Vagina (tissue), 2 donors: ENCODE results near the gene EHBP1. TPM values are rescaled to one million over a fixed set of nuclear protein-coding genes. Genes with fewer than 3 reads are reported as not detected.

Experiments
- DNase-seq, 2 donors: peaks; one replicate each; pipeline ENCODE4 v3.0.0-alpha.2; 2017; ENCODE audit errors: extremely low spot score in 2 of 2
- H3K27ac ChIP-seq: fragments of 200-600 bp; sonication (generic); one replicate; pipeline ENCODE4 v1.5.1; 2019
- H3K27me3 ChIP-seq: fragments of 200-600 bp; sonication (generic); one replicate; pipeline ENCODE4 v1.5.1; 2019
- H3K36me3 ChIP-seq, 2 donors: fragments of 200-600 bp; sonication (generic); one replicate each; pipeline ENCODE4 v1.5.1; 2017 to 2019
- H3K4me1 ChIP-seq: fragments of 200-600 bp; sonication (generic); one replicate; pipeline ENCODE4 v1.5.1; 2019
- H3K4me3 ChIP-seq, 2 donors: fragments of 200-600 bp; sonication (generic); 1 replicate in 1 of 2; 2 replicates in 1 of 2; pipeline ENCODE4 v1.5.1; 2016 to 2019
- H3K9me3 ChIP-seq: fragments of 200-600 bp; sonication (generic); one replicate; pipeline ENCODE4 v1.5.1; 2019
- CTCF ChIP-seq, 3 experiments: fragments of 450-650 bp in 2 of 3; fragments of 200-600 bp in 1 of 3; sonication (generic) in 1 of 3; IDR thresholded peaks; one replicate each; pipeline ENCODE4 v1.5.1; 2017 to 2019; ENCODE audit warnings: antibody characterized with exemption in 3 of 3, mild to moderate bottlenecking in 2 of 3, moderate library complexity in 2 of 3
- POLR2A ChIP-seq, 2 donors: fragments of 450-650 bp; IDR thresholded peaks; one replicate each; pipeline ENCODE4 v1.6.1; 2017; ENCODE audit warnings: antibody characterized with exemption in 2 of 2, mild to moderate bottlenecking in 2 of 2, moderate library complexity in 2 of 2
- POLR2AphosphoS5 ChIP-seq, 2 donors: sonication (generic); formaldehyde crosslinking; IDR thresholded peaks; one replicate each; pipeline ENCODE4 v1.9.0; 2017; ENCODE audit warnings: antibody characterized with exemption in 2 of 2, mild to moderate bottlenecking in 2 of 2, low read depth in 1 of 2; ENCODE audit not compliant: insufficient read depth in 1 of 2
- intact Hi-C: fragments of 100-400 bp; cut with DNase I; formaldehyde crosslinking; loops from one replicate; pipeline ENCODE4 v1.15.1; 2023
- total RNA-seq: library from RNA; depleted of rRNA; stranded (reverse); fragments of >200 nt; gene quantifications from one replicate; pipeline ENCODE4 v1.2.3, GENCODE V29; 2016

Gene EHBP1
- total RNA-seq, 1 donor from 2014 or later = 97.7 TPM

GRCh38 chr2:62692225-62692624, 13.3 kb upstream of the EHBP1 start:
- intact Hi-C loops = no loop called here
- Histone ChIP-seq H3K9me3 (no peaks in the 10 kb centered on the region), H3K27ac (no peak overlapping the region), H3K36me3 (no peaks in the 10 kb centered on the region), H3K4me1 (no peaks in the 10 kb centered on the region), H3K4me3 (no peak overlapping the region), H3K27me3 (no peaks in the 10 kb centered on the region)
- TF ChIP-seq POLR2A (IDR thresholded peaks at IDR 0.05) (no peak), POLR2AphosphoS5 (IDR thresholded peaks at IDR 0.05; ENCODE audit: insufficient read depth in 1 of 2, low read depth in 1 of 2) (no peak), CTCF (IDR thresholded peaks at IDR 0.05) (no peak)
- no peak for DNase-seq

GRCh38 chr2:62698653-62699052, 6.9 kb upstream of the EHBP1 start:
- DNase-seq = no peak
- no peaks in the 10 kb centered on the region for H3K4me1 ChIP-seq
- intact Hi-C loops = no loop called here
- H3K4me3 ChIP-seq = no peak overlapping the region
- no peaks in the 10 kb centered on the region for H3K27me3 ChIP-seq
- H3K36me3 ChIP-seq = no peaks in the 10 kb centered on the region
- no peak overlapping the region for H3K27ac ChIP-seq
- TF ChIP-seq CTCF (IDR thresholded peaks at IDR 0.05) (no peak), POLR2AphosphoS5 (IDR thresholded peaks at IDR 0.05; ENCODE audit: insufficient read depth in 1 of 2, low read depth in 1 of 2) (no peak), POLR2A (IDR thresholded peaks at IDR 0.05) (no peak)
- H3K9me3 ChIP-seq = no peaks in the 10 kb centered on the region

GRCh38 chr2:62704654-62705006, 883 bp upstream of the EHBP1 start:
- TF ChIP-seq CTCF (IDR thresholded peaks at IDR 0.05) (no peak), POLR2AphosphoS5 (IDR thresholded peaks at IDR 0.05; ENCODE audit: insufficient read depth in 1 of 2, low read depth in 1 of 2) (no peak), POLR2A (IDR thresholded peaks at IDR 0.05) (no peak)
- no peak for DNase-seq
- no peaks in the 10 kb centered on the region for H3K9me3 ChIP-seq
- H3K4me3 ChIP-seq = peak overlapping the region; percentile 65 to 97
- peaks cover 42% of the 10 kb centered on the region for H3K4me1 ChIP-seq
- H3K27ac ChIP-seq = peak overlapping the region; percentile 93
- intact Hi-C loops = loop anchor here (10.0 kb wide), 1 partner anchor 230 kb away; no protein-coding TSS in a partner anchor
- H3K36me3 ChIP-seq = no peaks in the 10 kb centered on the region
- H3K27me3 ChIP-seq = no peaks in the 10 kb centered on the region

- peak overlapping the region; percentile 98 for H3K27ac ChIP-seq
- intact Hi-C loops = loop anchor here (10.0 kb wide), 1 partner anchor 231 kb away; no protein-coding TSS in a partner anchor
- peak overlapping the region; percentile 86 to 97 for H3K4me3 ChIP-seq
- peaks cover 53% of the 10 kb centered on the region for H3K4me1 ChIP-seq
- TF ChIP-seq CTCF (IDR thresholded peaks at IDR 0.05) = peak in 1 of 3 experiments; percentile 23
- no peak for TF ChIP-seq POLR2AphosphoS5 (IDR thresholded peaks at IDR 0.05; ENCODE audit: insufficient read depth in 1 of 2, low read depth in 1 of 2)
- H3K9me3 ChIP-seq = no peaks in the 10 kb centered on the region
- no peaks in the 10 kb centered on the region for H3K27me3 ChIP-seq
- no peaks in the 10 kb centered on the region for H3K36me3 ChIP-seq
- DNase-seq = peak in 1 of 2 donors; percentile 91
Measured at GRCh38 chr2:62705859-62706720, 577 bp downstream of the EHBP1 start.
